ENCODE results near the gene CH25H.
A peak's percentile ranks its signal among the peaks of the same experiment; 100 is the strongest.
"Not testable (repeated sequence)": the region's sequence is repeated elsewhere in the genome, so short reads cannot be mapped to it uniquely, and the experiment has no call there.

CH25H gene, protein sequence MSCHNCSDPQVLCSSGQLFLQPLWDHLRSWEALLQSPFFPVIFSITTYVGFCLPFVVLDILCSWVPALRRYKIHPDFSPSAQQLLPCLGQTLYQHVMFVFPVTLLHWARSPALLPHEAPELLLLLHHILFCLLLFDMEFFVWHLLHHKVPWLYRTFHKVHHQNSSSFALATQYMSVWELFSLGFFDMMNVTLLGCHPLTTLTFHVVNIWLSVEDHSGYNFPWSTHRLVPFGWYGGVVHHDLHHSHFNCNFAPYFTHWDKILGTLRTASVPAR

DNA sequence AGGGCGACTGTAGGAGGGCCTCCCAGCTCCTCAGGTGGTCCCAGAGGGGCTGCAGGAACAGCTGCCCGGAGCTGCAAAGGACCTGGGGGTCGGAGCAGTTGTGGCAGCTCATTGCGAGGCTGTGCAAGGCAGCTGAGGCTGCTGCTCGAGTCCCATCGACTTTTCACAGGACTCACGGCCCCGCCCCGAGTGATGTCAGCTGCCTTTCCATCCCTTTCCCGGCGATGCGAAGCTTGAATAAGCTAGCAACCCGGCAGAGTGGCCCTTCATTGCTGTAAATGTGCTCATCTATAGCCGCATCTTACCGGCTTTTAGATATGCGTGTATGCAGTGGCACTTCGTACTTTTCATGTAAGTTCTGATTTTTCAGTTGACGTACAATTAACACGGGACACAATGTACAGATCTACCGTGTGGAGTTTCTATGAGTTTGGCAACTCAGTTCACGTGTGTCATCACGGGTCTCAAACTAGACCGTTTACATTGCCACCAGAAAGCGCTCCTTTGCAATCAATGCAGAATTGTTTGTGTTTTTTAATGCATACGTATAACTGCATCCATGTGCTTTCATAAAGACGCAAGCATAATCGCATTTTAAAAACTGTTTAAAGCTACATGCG lies at the start of gene CH25H:
Gene CH25H (minus strand): TSS at position 137 of the 620 bp plus-strand sequence. CDS start 25 bp downstream, at position 112.
- peak; percentile 87 for DNase-seq (ENCODE audit: low spot score)

DNA sequence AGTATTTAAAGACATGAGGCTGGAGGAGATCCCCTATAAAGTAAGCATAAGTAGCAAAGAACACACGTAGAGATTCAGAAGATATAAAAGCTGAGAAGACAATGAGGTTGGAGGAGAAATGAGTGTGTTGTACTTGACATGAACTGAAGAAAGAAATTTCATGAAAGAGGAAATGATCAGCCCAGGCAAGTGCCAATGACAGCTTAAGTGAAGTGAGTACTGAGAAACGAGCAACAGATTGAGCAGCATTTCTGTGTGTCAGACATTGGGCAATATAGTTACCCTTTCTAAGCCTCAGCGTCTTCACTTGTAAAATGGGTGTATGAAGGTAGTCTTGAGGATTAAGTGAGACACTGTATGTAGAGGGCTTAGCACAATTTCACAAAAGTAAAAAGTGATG lies 49.2 kb upstream of the CH25H start:
- DNase-seq (ENCODE audit: low spot score): no peak

DNA sequence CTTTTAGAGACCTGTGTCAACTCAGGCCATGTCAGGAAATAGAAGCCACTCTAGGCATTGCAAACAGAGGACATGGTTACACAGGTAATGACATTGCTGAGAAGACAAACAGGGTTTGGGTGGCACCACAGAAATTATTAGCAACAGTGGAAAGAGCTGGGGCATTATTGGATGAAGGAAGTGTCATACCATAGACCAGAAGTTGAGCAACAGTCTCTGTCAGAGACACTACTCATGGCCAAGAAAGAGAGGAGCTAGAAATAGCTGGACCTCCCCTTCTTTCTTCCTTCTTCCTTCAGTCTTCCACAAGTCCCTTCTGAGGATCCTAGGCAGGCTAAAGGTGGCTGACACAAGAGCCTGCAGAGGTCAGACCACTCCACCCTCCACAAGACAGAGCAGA lies 48.7 kb upstream of the CH25H start:
- no peak for DNase-seq (ENCODE audit: low spot score)

DNA sequence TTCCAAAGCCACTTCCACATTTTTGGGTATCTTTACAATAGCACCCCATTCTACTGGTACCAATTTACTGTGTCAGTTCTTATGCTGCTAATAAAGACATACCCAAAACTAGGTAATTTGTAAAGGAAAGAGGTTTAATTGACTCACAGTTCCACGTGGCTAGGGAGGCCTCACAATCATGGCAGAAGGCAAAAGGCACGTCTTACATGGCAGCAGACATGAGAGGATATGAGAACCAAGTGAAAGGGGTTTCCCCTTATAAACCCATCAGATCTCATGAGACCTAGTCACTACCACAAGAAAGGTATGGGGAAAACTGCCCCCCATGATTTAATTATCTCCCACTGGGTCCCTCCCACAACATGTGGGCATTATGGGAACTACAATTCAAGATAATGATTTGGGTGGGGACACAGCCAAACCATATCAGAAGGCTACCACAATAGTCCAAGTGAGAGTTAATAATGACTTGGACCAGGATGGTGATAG lies 48.0 kb upstream of the CH25H start:
- not testable (repeated sequence) for DNase-seq (ENCODE audit: low spot score)

DNA sequence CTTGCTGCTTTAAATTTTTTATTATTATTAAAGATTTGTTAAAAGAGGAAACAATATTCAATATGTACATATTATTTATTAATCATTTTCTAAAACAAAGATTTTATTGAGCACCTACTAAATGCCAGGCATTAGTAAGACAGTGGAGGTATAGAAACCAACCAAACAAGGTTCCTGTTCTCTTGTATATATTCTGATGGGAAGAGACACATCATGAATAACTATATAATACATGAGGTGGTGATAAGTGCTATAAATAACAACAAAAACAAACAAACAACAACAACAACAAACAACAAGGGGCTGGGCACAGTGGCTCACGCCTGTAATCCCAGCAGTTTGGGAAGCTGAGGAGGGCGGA lies 45.1 kb upstream of the CH25H start:
- DNase-seq (ENCODE audit: low spot score): no peak

DNA sequence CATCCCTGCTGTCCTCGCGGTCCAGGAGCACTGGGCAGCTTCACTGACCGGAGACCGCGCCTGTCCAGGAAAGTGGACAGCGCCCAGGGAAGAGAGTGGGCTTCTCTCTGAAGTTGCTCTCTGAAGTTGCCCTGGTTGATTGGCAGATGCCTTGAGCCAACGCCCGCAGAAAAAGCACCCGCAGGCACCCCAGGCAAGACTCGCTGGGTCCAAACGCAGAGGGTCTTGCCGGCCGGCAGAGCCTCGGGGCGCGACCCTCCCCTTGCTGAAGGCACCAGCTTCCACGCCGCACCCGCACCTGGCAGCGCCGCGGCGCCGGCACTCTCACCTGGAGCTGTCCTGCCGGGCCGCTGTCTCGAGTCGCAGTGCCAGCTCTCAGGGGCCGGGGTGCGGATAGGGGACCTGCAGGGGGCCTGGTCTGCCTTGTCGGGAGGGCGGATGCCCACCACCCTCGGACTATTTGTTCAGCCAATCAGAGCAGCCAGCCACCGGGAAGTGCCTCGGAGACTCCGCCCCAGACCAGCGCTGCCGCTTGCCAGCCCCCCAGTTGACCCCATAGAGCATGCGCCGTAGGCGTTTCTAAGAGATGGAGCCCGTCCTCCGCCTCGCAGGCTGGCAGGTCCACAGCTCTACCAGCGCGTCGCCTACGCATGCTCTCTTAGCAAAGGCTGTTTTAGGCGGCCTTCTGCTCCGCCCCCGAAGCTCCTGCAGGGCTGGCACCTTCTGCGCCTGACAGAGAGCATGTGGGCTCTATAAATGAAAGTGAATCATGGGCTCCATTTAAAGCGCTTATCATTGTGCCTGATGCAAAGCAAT lies 44.5 kb upstream of the CH25H start, which contains the start of gene LIPA:
Gene LIPA (minus strand): TSS at position 367 of the 816 bp plus-strand sequence. CDS start 4,127 bp downstream, outside the sequence.
- peak; percentile 98 for DNase-seq (ENCODE audit: low spot score)

DNA sequence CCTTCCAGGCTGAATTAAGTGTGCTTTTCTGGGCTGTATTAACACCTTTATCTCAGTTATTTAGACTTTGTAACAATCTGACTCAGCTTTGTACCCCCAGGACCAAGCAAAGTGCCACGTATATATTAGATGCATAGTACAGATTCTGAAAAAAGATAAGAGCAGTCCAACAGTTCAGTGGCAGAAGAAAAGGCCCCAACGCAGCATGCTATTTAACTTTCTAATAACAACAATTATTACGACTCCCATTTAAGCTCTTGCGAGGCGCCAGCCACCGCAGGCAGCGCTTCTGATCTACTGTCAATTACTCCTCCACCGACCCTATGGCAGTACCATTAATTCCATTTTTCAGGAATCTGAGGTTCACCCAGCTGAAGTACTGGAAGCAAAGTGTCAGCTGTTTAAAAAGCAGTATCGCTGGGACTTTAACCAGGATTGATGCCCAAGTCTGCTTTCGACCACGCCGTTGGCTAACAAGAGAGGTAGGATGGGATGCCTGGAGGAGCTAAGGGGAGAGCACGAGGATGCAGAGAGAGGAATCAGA lies 43.8 kb upstream of the CH25H start:
- no peak for DNase-seq (ENCODE audit: low spot score)

DNA sequence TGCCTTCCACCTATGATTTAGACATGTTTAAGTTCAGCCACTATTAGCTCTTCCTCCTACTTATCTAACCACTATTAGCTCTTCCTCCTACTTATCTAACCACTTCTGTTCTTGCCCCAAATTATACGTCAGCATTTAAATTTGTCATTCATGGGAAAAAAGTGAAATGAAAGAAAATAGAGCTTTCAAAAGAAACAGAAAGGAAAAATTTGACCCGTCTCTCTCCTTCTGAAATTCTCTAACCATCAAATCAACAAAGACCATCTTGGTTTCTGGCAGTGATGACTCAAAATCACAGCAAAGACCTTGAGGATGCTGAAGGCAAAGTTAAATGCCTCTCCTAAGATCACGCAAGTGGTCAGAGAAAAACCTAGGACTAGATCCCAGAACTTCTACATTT lies 41.9 kb upstream of the CH25H start:
- no peak for DNase-seq (ENCODE audit: low spot score)

DNA sequence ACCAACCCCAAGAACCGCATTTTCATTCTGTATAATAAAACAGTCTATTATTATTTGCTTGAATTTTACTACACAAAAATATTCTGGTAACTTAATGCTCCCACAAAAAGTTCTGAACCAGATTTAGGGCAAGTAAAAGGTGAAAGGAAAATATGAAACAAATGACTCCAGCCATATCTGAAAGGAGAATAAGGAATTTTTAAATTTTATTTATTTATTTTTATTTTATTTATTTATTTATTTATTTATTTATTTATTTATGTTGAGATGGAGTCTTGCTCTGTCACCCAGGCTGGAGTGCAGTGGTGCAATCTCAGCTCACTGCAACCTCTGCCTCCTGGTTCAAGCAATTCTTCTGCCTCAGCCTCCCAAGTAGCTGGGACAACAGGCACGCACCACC lies 40.5 kb upstream of the CH25H start:
- DNase-seq (ENCODE audit: low spot score): not testable (repeated sequence)

DNA sequence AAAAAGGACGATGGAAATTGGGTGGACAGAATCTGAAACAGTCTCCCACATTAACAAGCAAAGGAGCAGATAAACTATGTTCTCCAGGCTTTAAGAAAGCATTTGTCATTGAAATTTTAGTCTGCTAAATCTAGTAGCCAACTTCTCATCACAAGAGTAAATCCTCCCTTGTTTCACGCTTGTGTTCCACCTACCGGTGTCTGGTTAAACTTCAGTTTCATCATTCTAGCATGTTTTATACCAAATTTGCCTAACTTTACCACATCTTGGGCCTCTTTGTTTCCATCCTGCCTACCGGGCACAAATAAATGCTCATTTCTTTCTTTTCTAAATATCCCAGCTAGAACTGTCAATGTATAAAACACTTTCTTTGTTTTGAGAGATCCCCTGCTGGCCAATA lies 38.7 kb upstream of the CH25H start:
- DNase-seq (ENCODE audit: low spot score): no peak

DNA sequence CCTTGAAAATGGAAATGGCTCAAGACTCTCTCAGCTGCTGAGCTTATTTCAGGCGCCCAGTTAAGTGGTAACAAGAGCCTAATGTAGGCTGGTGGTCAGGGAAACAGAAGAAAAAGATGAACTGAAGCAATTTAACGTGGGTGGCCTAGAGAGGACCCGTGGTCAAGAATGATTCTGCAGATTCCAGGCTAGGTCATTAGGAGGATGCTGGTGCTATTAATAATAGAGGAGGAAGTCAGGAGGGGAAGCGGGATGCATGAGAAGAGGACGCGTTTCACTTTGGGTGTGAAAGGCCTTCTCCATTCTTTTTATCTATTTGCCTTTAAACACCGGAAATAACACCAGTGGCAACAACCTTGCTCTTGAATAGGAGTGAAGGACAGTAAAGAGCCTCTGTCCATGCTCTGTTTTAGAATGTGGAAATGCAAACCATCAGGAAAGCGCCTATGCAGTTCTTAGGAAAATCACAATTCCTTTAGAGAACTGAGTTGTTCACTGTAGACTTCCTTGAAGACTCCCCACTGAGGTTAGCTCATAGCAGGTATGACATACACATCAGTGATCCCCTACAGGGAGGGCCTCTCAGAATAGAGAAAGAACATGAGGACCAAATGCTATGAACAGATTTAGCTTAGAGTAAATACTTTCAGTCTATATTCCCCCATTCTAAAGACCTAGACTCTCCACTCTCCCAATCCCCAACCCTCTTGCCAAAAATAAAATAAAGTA lies 35.9 kb upstream of the CH25H start:
- DNase-seq (ENCODE audit: low spot score): no peak

DNA sequence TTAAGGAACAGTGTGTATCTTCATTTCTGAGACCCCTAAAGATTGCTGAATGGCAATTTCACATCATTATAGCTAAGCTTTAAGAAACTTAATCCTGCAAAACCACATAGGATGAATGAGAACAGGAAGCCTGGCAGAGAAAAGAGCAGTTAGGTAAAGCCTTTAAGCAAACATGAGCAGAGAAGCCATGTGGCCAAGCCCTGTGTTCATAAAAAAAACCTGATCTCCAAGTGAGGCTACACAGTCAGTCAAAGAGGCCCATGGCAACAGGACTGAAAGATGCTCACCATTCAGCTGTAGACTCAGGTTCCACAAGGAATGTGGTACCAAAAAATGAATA lies 35.2 kb upstream of the CH25H start:
- no peak for DNase-seq (ENCODE audit: low spot score)

DNA sequence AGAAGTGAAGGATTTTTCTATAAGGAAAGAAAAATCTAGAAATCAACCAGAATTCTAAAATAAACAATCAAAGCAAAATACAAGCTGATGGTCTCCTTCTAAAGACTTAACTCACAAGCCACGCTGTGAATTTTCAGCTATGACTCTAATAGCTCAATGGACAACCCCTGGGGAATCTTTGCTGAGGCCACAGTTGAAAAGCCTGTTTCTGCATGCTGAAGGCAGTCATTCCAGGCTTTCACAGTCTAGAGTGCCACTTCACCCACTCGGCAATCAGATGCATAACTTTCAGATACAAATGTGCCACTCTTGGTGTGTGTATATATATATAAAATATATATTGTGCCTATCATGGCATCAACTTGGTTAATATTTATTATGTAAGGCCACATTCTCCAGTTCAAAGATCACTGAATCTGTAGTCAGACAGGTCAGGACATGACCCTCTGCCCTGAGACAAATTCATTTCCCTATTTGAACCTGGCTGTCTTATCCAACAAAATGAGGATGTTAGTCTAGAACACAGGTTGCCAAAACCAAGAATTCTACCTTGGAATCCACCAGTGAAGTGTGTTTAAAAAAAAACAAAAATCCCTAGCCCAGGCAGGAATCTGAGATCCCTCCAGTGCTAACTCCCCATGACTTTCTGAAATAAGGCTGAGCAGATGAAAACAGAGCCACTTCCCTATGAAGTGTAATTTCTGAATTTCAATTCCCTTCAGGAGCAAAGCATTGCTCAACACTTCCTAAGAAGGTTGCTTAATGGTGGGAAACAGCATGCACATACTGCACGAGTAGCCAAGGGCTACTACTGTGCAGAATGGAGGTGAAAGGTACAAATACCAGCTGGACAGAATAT lies 34.6 kb upstream of the CH25H start:
- no peak for DNase-seq (ENCODE audit: low spot score)

DNA sequence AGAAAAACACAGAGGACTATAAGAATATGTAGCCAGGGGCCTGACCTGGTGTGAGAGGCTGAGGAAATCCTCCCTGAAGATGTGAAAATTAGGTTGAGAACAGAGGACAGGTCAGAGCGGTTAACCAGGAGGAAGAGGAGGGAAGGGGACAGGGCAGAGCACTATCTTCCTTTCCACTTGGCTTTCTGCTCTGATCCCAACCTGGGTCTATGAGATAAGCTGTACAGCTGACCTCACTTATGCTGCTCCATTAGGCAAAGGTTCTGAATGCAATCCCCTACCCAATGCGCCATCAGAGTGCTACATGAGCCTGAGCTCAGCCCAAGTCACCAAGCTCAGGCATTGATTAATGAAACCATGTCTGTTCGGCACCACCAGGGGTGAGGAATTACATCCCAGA lies 33.9 kb upstream of the CH25H start:
- DNase-seq (ENCODE audit: low spot score): no peak

DNA sequence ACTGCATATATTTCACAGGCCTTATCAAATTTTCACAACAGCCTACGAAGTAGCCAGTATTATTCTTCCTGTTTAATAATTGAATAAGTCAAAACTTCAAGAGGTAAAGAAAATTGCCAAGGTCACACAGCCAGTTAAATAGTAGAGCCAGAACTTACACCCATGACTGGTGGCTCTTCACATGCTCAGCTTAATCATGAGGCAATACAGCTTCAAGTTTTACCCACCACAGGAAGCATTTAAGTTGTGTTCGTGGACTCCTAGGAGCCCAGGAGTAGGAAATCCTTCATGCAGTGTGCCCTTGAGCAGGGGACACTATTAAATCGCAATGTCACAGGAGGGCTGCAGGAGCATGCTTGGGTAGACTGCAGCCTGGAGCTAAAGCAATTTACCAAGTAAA lies 33.4 kb upstream of the CH25H start:
- no peak for DNase-seq (ENCODE audit: low spot score)

DNA sequence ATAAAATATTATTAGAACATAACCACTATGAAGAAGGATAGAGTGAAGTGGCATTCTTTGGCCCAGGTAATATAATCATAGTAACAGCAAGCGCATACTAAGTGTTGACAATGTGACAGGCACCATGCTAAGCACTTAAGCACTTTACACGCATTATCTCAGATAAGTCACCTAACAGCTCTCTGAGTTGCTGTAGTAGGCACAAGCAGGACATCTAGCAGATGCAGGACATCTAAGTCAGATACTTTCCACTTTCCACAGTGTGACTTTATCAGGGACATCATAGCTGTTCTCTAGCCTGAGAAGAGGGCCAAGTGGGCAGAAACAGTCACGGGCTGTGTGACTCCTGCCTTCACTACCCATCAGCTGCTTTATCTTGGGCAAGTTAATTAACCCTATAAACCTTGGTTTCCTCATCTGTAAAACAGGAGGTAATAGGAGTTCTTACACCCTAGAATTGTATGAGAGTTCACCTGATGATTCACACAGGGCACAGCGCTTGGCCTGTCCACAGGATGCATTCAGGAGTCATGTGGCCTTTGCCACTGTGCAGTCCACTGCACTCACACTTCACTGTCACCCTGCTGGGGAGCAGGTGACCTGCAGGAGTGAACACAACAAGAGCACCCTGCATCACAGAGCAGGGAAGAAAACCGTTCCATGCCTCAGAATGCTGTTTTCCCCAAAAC lies 32.0 kb upstream of the CH25H start:
- DNase-seq (ENCODE audit: low spot score): no peak

DNA sequence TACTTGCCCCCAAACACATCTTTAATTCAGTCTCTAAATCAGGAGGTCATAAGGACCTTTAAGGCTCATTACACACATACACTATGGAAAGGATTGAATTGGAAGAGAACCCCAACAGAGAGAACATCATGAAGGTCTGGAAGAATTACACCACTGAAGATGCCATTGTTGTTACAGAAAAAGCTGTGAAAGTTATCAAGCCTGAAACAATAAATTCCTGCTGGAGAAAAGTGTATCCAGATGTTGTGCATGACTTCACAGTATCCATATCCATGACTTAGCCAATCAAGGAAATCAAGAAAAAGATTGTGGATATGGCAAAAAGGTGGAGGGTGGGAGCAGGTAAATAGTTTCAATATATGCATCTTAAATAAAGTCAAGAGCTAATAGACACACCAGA lies 30.7 kb upstream of the CH25H start:
- no peak for DNase-seq (ENCODE audit: low spot score)

DNA sequence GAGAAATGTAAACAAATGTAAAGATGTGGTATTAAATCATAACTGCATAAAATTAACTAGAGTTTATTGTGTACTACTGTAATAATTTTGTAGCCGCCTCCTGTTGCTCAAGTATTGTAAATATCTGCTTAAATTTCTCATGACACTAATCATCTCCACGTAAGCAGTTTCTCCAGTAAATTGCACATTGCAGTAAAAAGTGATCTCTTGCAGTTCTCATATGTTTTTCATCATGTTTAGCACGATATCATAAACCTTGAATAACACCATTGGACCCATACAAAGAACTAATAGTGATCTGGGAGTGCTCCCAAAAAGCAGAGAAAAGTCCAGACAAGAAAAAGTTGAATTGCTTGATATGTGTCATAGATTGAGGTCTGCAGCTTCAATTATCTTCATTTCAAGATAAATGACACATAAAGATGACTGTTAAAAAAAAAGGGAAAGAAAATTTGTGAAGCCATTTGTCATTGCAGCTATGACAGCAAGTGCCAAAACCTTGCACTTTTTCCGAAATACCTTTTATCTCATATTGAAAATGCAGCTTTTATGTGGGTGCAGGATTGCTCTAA lies 29.2 kb upstream of the CH25H start:
- peak; percentile 25 for DNase-seq (ENCODE audit: low spot score)

DNA sequence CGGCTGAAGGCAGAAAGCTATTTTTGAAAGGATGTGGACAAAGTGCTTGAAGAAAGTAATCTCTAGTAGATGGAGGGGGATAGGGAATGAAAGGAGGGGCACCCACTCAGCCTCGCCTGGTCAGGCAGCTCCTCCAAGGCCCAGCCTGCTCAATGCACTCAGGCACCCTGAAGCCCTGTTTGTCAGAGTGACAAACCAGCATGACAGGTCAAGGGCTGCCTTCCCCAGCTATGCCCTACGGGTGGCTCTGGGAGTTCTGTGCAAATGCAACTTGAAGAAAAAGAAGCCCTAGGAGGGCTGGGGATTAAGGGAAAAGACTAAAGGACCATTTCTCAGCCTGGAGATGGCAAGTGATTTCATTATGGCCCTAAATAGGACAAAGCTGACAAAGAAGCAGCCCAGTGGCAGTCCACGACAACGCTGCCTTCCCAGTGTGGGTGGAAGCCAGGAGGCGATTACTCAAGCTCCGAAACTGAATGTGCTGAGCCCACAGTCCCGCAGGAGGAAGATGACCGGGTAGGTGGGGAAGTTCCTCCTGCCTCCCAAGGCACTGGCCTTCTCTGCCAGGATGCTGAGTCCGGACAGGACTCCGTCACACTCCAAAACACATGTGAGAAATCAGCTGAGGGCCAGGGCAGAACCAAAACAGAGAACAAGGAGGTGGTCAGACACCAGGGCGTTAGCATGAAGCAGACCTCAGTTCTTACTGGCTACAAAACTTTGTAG lies 28.1 kb upstream of the CH25H start:
- DNase-seq (ENCODE audit: low spot score): peak; percentile 63
